GM12878 (cell line): Measurements from ENCODE around the gene METTL27. TPM values are rescaled to one million over a fixed set of nuclear protein-coding genes. Genes with fewer than 3 reads are reported as not detected.

Experiments
- ATAC-seq: fragments of 200-7000 bp; cut with Tn5 transposase; 3 replicates; pipeline ENCODE4 v1.9.1; 2020; ENCODE audit warnings: mild to moderate bottlenecking, moderate library complexity
- BruUV-seq: library from RNA; stranded (reverse); fragments of 400-500 nt; replicated peaks from 2 replicates; lab custom pipeline; 2021; lab: Mats Ljungman, UMichigan
- CTCF ChIA-PET: fragments of 300-600 bp; sonication (Branson Sonifier 250); formaldehyde crosslinking; extraction: SDS; loops from one replicate; lab custom pipeline; 2021; ENCODE audit warnings: inconsistent platforms; lab: Yijun Ruan, JAX
- POLR2A ChIA-PET: fragments of 350-600 bp; formaldehyde crosslinking; extraction: SDS; loops from one replicate; lab custom pipeline; 2021; ENCODE audit warnings: inconsistent platforms; lab: Charles Lee
- RAD21 ChIA-PET: fragments of 300-600 bp; sonication (Branson Sonifier 250); formaldehyde crosslinking; loops from one replicate; lab custom pipeline; 2023; ENCODE audit warnings: antibody characterized with exemption; ENCODE audit not compliant: unreplicated experiment; lab: Charles Lee
- SMC1A ChIA-PET: fragments of 300-600 bp; sonication (Branson Sonifier 250); formaldehyde crosslinking; loops from one replicate; lab custom pipeline; 2023; ENCODE audit not compliant: unreplicated experiment, uncharacterized antibody; lab: Charles Lee
- DNase-seq: peaks from one replicate; pipeline ENCODE4 v3.0.0-alpha.2; 2011; ENCODE audit warnings: low read depth, low spot score
- FAIRE-seq: peaks from 3 replicates; lab custom pipeline; 2011; peaks lifted over from hg19 to GRCh38; lab: Jason Lieb, UNC
- H2AFZ ChIP-seq: 2 replicates; pipeline ENCODE4 v1.6.0; 2011; ENCODE audit warnings: low read depth, low read length, control low read depth; ENCODE audit not compliant: control insufficient read depth
- H3K27ac ChIP-seq: 2 replicates; pipeline ENCODE4 v1.5.1; 2011; ENCODE audit warnings: control low read depth; ENCODE audit not compliant: control insufficient read depth, insufficient read depth
- H3K27me3 ChIP-seq, 2 experiments: replicated peaks in 1 of 2; 2 replicates each; pipeline versions ENCODE4 v1.6.0 to v1.6.1; 2011; ENCODE audit warnings: low read length in 1 of 2; ENCODE audit not compliant: control insufficient read depth in 2 of 2, insufficient read depth in 2 of 2
- H3K36me3 ChIP-seq, 2 experiments: 2 replicates each; pipeline ENCODE4 v1.5.1; 2011; ENCODE audit warnings: low read length in 1 of 2; ENCODE audit not compliant: control insufficient read depth in 2 of 2, insufficient read depth in 2 of 2
- H3K4me1 ChIP-seq: 2 replicates; pipeline ENCODE4 v1.6.1; 2011; ENCODE audit warnings: mild to moderate bottlenecking, low read length, moderate library complexity, mixed read lengths; ENCODE audit not compliant: control insufficient read depth, insufficient read depth
- H3K4me2 ChIP-seq: 2 replicates; pipeline ENCODE4 v1.6.0; 2011; ENCODE audit warnings: control low read depth; ENCODE audit not compliant: control insufficient read depth, insufficient read depth
- H3K4me3 ChIP-seq: fragments of 200-600 bp; sonication (generic); 2 replicates; pipeline ENCODE4 v1.5.1; 2016
- H3K79me2 ChIP-seq: 2 replicates; pipeline ENCODE4 v1.6.0; 2011; ENCODE audit warnings: low read length; ENCODE audit not compliant: control insufficient read depth, insufficient read depth
- H3K9ac ChIP-seq: 2 replicates; pipeline ENCODE4 v1.8.0; 2011; ENCODE audit warnings: low read length, control low read depth, mixed read lengths; ENCODE audit not compliant: control insufficient read depth, insufficient read depth
- H3K9me3 ChIP-seq: replicated peaks from 3 replicates; pipeline ENCODE4 v1.5.1; 2011; ENCODE audit warnings: mild to moderate bottlenecking, low read length; ENCODE audit not compliant: control insufficient read depth, insufficient read depth
- H4K20me1 ChIP-seq: 2 replicates; pipeline ENCODE4 v1.6.0; 2011; ENCODE audit not compliant: control insufficient read depth, insufficient read depth
- NR2C2 ChIP-seq: IDR thresholded peaks from 2 replicates; pipeline ENCODE4 v1.6.1; 2011; ENCODE audit warnings: borderline replicate concordance, low read depth; ENCODE audit not compliant: control insufficient read depth, insufficient read length
- SREBF2 ChIP-seq: IDR thresholded peaks from 2 replicates; pipeline ENCODE4 v1.6.1; 2012; ENCODE audit warnings: mild to moderate bottlenecking, low read length
- WGBS: methylation state at CpG from one replicate; pipeline ENCODE4 v1.1.6; 2016; ENCODE audit warnings: low lambda C conversion rate; ENCODE audit not compliant: insufficient replicate concordance, insufficient coverage; ENCODE audit errors: missing lambda C conversion rate; 5-methylcytosine and 5-hydroxymethylcytosine counted together
- in situ Hi-C: fragments of 300-500 bp; cut with MboI; formaldehyde crosslinking; loops from 9 replicates; pipeline ENCODE4 v1.14.3; 2018; ENCODE audit warnings: mixed read lengths
- intact Hi-C: fragments of 100-400 bp; cut with micrococcal nuclease; formaldehyde crosslinking; loops from one replicate; pipeline ENCODE4 v1.14.2; 2022; ENCODE audit not compliant: unreplicated experiment
- polyA plus RNA-seq, 11 experiments: library from polyadenylated mRNA; depleted of rRNA in 4 of 11; unstranded in 6 of 11; stranded (reverse) in 5 of 11; fragments of >200 nt; fragmentation: Nextera tagmentation in 4 of 11; fragmentation: Illumina TruSeq in 1 of 11; extraction: Ambion mirVana in 4 of 11; extraction: Trizol in 1 of 11; gene quantifications; 1 replicate in 1 of 11; 2 replicates in 10 of 11; pipeline versions ENCODE4 v1.2.1 to v1.2.3, GENCODE V29; 2011 to 2016; ENCODE audit warnings: inconsistent platforms in 2 of 11, missing spikeins in 2 of 11, low read depth in 1 of 11
- total RNA-seq, 4 experiments: library from RNA; depleted of rRNA in 3 of 4; stranded (reverse); fragments of >200 nt in 3 of 4; fragmentation: Illumina TruSeq in 1 of 4; extraction: Trizol in 1 of 4; gene quantifications; 2 replicates each; pipeline versions ENCODE4 v1.2.1 to v1.2.3, GENCODE V29; 2013 to 2021
- TF ChIP-seq, protein P1 (sequence below): IDR thresholded peaks from 2 replicates; pipeline ENCODE4 v1.6.1; 2011; ENCODE audit warnings: low read depth, low read length, improper control_type of control experiment, borderline replicate concordance
- TF ChIP-seq, protein P2 (sequence below): fragments of 450-650 bp; formaldehyde crosslinking; IDR thresholded peaks from 2 replicates; pipeline ENCODE4 v1.4.0; 2020; ENCODE audit warnings: mild to moderate bottlenecking, moderate library complexity

Gene METTL27
- total and polyA plus RNA-seq, 10 of the 15 experiments (the other 5 are each of a cell fraction or from before 2014, with no cell fraction given): 0.10 to 3.4 (median 0.68) TPM

- 35% methylated on average over 3 of the region's 3 CpGs for WGBS
- in situ Hi-C loops: no loop called here
- ChIA-PET SMC1A (interaction anchor here (2.0 kb wide), 1 partner anchor 42 kb away, joined by 10 read pairs; no protein-coding TSS in a partner anchor), POLR2A (no interaction called here), CTCF (interaction anchor here (2.4 kb wide), 2 partner anchors 37 to 42 kb away, joined by 7 to 20 read pairs; no protein-coding TSS in a partner anchor), RAD21 (interaction anchor here (2.6 kb wide), 1 partner anchor 41 kb away, joined by 11 read pairs; no protein-coding TSS in a partner anchor)
- intact Hi-C loops: loop anchor here (5.0 kb wide), 1 partner anchor 214 kb away; the partner anchor contains the start of gene ELN
- H4K20me1 ChIP-seq: no peaks in the 10 kb centered on the region
- no TSS peak for BruUV-seq
- H3K27me3 ChIP-seq: no peaks in the 10 kb centered on the region
- H3K9me3 ChIP-seq: no peaks in the 10 kb centered on the region; the same call in 2 of the 3 replicates
- ATAC-seq (no peak), FAIRE-seq (no peak), DNase-seq (no peak)
- no peak overlapping the region for H3K4me2 ChIP-seq
- no peak overlapping the region for H2AFZ ChIP-seq
- H3K4me3 ChIP-seq: no peak overlapping the region
- H3K9ac ChIP-seq: no peak overlapping the region
- H3K4me1 ChIP-seq: no peaks in the 10 kb centered on the region
- no peaks in the 10 kb centered on the region for H3K79me2 ChIP-seq
- TF ChIP-seq, protein P1, sequence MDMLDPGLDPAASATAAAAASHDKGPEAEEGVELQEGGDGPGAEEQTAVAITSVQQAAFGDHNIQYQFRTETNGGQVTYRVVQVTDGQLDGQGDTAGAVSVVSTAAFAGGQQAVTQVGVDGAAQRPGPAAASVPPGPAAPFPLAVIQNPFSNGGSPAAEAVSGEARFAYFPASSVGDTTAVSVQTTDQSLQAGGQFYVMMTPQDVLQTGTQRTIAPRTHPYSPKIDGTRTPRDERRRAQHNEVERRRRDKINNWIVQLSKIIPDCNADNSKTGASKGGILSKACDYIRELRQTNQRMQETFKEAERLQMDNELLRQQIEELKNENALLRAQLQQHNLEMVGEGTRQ: no peak
- no peak for TF ChIP-seq SREBF2
- TF ChIP-seq NR2C2: no peak
- TF ChIP-seq, protein P2, sequence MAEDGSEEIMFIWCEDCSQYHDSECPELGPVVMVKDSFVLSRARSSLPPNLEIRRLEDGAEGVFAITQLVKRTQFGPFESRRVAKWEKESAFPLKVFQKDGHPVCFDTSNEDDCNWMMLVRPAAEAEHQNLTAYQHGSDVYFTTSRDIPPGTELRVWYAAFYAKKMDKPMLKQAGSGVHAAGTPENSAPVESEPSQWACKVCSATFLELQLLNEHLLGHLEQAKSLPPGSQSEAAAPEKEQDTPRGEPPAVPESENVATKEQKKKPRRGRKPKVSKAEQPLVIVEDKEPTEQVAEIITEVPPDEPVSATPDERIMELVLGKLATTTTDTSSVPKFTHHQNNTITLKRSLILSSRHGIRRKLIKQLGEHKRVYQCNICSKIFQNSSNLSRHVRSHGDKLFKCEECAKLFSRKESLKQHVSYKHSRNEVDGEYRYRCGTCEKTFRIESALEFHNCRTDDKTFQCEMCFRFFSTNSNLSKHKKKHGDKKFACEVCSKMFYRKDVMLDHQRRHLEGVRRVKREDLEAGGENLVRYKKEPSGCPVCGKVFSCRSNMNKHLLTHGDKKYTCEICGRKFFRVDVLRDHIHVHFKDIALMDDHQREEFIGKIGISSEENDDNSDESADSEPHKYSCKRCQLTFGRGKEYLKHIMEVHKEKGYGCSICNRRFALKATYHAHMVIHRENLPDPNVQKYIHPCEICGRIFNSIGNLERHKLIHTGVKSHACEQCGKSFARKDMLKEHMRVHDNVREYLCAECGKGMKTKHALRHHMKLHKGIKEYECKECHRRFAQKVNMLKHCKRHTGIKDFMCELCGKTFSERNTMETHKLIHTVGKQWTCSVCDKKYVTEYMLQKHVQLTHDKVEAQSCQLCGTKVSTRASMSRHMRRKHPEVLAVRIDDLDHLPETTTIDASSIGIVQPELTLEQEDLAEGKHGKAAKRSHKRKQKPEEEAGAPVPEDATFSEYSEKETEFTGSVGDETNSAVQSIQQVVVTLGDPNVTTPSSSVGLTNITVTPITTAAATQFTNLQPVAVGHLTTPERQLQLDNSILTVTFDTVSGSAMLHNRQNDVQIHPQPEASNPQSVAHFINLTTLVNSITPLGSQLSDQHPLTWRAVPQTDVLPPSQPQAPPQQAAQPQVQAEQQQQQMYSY (CRISPR knock-in tag): no peak
- H3K36me3 ChIP-seq: no peaks in the 10 kb centered on the region
- no peak overlapping the region for H3K27ac ChIP-seq
These were observed 29.3 kb downstream of the METTL27 start for GRCh38 chr7:73812996-73813395.
